Activated naive CD8-positive, alpha-beta T cell treated with anti-CD3 and anti-CD28 coated beads, Interleukin-2, amount 50 U/mL, for 24 hours (primary cell): ENCODE data around the gene CTBP2.

Experiments
- ATAC-seq: fragments of 150-1000 bp; cut with Tn5 transposase; one replicate; pipeline ENCODE4 v1.10.0; 2021
- DNase-seq: peaks from one replicate; pipeline ENCODE4 v3.0.0; 2021
- H3K27ac Mint-ChIP-seq: one replicate; pipeline ENCODE4 v1.8.0; 2021; ENCODE audit warnings: mild to moderate bottlenecking, mixed read lengths
- H3K27me3 Mint-ChIP-seq: one replicate; pipeline ENCODE4 v1.8.0; 2021; ENCODE audit warnings: mixed read lengths
- H3K36me3 Mint-ChIP-seq: one replicate; pipeline ENCODE4 v1.8.0; 2021; ENCODE audit warnings: low read depth, mixed read lengths
- H3K4me1 Mint-ChIP-seq: one replicate; pipeline ENCODE4 v1.8.0; 2021; ENCODE audit warnings: mixed read lengths
- H3K4me3 Mint-ChIP-seq: one replicate; pipeline ENCODE4 v1.8.0; 2021; ENCODE audit warnings: mild to moderate bottlenecking, moderate library complexity, mixed read lengths
- H3K9me3 Mint-ChIP-seq: one replicate; pipeline ENCODE4 v1.8.0; 2021; ENCODE audit warnings: mixed read lengths

The CTBP2 gene

DNA sequence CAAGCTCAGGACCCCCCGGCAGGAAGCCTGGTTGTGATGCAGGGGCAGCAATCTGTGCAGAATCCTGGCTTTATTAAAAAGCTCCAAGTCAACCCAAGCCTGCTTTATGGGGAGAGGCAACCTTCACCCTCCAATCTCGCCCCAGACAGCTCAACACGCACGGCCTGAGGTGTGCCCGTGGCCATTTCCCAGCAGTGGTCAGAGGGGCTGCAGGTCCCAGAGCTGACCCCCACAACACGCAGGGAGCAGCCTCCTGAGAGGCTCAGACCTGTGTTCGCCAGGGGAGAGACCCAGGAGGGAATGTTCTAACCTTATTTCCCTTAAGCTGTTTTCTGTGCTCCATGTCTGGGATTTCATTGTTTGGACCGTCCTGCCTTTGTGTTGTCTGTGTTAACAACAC lies 108.2 kb downstream of the CTBP2 start:
- H3K36me3 Mint-ChIP-seq, result no peaks in the 10 kb centered on the region
- H3K27me3 Mint-ChIP-seq, result peaks cover 42% of the 10 kb centered on the region
- peaks cover 7% of the 10 kb centered on the region for H3K4me1 Mint-ChIP-seq
- no peak overlapping the region for H3K4me3 Mint-ChIP-seq
- no peak overlapping the region for H3K27ac Mint-ChIP-seq
- DNase-seq, result no peak
- no peaks in the 10 kb centered on the region for H3K9me3 Mint-ChIP-seq
- no peak for ATAC-seq

DNA sequence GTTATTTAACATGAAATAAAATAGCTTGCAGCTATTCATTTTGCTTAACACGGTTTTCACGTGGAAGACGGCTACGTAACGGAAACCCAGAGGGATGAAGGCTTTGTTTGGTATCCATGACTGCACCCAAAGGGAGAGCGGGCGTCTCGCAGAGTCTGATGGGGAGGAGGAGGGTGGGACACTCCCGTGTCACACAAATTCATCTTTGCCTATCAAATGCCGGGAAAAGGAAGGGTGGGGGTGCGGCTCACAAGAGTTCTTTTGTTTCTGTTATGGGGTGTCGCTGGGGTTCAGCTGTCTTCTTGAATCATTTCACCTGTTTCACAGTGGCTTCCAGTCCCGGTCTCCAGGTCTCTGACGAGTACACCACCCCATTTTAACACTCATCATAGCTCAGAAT lies 110.0 kb downstream of the CTBP2 start:
- DNase-seq, result no peak
- Mint-ChIP-seq H3K27me3 (peaks cover 33% of the 10 kb centered on the region), H3K4me3 (no peak overlapping the region), H3K36me3 (no peaks in the 10 kb centered on the region), H3K27ac (no peak overlapping the region), H3K4me1 (peaks cover 3% of the 10 kb centered on the region), H3K9me3 (no peaks in the 10 kb centered on the region)
- ATAC-seq, result no peak

DNA sequence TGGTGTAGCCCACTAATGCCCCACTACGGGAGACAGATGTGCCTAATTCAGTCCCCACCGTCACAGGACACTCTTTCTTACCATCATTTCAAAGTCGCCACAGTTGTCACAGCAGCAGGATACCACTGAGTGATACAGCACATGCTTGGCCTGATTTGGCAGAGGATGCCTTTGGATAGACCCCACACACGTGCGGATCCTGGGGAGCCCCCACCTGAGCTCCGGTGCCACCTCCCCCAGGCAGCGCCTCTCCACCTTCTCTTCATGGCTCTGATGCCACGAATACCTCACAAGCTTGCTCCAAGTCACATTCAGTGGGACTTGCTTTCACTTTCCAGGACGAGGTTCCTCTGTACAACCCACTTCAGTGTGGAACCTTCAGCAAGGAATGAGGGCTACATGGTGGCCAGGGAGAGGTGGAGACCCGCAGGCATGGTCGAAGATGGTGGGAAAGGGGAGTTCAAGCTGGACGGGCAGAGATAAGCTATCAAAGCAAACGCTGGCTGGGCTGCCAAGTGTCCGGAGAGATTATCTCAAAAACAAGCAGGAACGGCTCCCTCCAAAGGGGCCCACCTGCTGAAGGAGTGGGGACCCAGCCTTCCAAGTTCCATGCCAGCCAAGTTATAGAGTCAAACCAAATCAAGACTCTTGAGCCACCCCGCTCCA lies 111.0 kb downstream of the CTBP2 start:
- peaks cover 3% of the 10 kb centered on the region for H3K4me1 Mint-ChIP-seq
- no peak for ATAC-seq
- no peak overlapping the region for H3K4me3 Mint-ChIP-seq
- no peak for DNase-seq
- no peaks in the 10 kb centered on the region for H3K36me3 Mint-ChIP-seq
- peaks cover 32% of the 10 kb centered on the region for H3K27me3 Mint-ChIP-seq
- no peaks in the 10 kb centered on the region for H3K9me3 Mint-ChIP-seq
- H3K27ac Mint-ChIP-seq, result no peak overlapping the region

DNA sequence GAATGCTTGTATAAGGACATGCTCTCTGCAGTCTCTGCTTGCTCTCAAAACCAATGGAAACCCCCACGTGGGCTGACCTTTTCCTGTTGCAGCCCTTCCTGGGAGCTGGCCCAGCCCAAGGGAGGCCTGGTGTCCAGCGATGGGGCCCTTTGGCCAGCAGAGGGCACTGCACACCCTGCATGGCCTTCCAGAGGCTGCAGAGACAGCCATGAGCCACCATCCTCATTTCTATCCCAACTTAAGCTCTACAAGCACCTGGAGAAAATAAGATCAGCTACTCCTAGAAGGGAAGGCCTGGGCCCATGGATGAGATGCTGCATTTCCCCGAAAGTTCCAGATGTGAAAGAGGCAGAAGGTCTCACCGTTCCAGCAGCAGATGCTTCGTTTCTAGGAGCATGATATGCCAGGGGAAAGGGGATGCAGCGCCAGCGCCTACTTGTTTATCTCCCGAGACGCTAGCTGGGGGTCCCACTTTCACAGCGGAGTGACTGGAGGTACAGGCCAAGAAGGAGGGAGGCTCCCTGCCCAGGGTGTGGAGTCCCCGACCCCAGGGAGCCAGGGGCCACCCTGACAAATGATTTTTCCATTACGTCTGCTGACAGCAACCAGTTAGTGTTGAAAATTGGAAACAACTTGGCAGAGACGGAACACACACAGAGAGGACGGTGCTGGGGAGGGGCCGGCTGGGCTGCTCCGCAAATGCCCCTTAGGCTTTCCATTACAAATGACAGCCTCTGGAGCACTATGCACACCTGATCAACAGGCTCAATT lies 112.1 kb downstream of the CTBP2 start:
- DNase-seq, result peak; percentile 82
- H3K4me3 Mint-ChIP-seq, result no peak overlapping the region
- peaks cover 3% of the 10 kb centered on the region for H3K4me1 Mint-ChIP-seq
- no peaks in the 10 kb centered on the region for H3K36me3 Mint-ChIP-seq
- peaks cover 27% of the 10 kb centered on the region for H3K27me3 Mint-ChIP-seq
- ATAC-seq, result peak; percentile 92
- peak overlapping the region; percentile 22 for H3K27ac Mint-ChIP-seq
- no peaks in the 10 kb centered on the region for H3K9me3 Mint-ChIP-seq

DNA sequence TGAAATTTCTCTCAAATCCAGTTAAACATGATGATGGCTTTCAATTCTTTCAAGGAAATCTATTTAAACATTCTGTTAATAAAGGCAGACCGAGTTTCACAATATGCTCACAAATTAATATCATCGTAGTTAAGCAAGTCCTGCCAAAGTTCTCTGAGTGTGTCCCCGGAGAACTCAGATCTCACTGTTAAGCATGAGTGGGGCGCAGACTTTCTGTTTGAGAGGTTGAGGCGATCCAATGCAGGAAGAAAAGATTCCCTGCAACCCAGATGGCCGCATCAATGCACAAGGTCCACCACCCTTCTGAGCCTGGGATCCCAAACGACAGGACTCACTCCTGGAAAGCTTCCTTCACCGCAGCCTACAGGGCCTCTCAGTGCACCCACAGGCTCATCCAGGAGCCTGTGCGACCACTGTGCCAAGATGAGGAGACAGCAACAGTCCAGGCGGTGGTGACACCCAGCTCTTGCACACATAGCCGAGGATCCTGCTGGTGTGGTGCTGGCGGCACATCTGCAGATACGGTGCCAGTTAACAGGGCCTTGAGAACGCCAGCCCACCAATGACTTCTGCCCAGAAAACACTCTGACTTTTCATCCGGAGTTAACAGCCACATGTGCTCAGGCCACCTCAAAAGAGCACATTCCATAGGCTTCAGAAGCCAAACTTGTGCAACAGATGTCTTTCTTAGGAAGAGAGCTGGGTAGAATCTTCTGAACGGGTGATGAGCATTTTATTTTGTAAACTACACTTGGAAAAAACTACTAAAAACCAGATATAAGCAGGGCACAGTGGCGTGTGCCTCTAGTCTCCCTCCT lies 116.3 kb downstream of the CTBP2 start:
- H3K4me3 Mint-ChIP-seq, result no peak overlapping the region
- ATAC-seq (no peak), DNase-seq (no peak)
- no peaks in the 10 kb centered on the region for H3K9me3 Mint-ChIP-seq
- no peak overlapping the region for H3K27ac Mint-ChIP-seq
- H3K27me3 Mint-ChIP-seq, result peaks cover 6% of the 10 kb centered on the region
- H3K4me1 Mint-ChIP-seq, result peaks cover 3% of the 10 kb centered on the region
- H3K36me3 Mint-ChIP-seq, result no peaks in the 10 kb centered on the region

DNA sequence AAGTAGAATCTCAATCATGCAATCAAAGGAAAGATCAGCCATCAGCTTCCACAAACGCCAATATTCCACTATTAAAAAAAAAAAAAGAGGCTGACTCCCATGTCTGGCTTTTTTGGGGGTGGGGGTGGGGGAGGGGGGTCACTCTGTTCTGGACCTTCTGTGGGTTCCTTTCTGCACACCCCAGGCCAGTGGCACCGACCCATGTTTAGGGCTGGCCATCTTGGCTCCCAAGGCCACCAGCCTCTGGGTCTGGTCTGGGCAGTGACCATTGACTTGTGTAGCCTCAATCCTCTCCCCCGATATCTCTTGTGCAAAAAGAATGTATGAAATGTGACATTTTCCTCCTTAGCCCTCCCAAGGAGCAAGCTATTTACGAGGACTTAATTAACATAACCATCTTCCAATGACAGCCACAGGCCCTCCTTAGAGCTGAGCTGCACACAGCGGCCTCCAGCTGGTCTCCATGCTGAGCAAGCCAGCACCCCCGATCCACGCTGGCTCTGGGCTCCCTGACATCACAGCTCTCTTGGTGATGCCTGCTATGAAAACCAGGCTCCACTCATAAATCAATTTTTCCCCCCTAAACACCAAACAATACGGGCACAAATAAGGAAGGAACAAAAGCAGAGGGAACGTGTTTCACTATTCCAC lies 118.4 kb downstream of the CTBP2 start:
- Mint-ChIP-seq H3K27me3 (no peaks in the 10 kb centered on the region), H3K4me3 (no peak overlapping the region), H3K36me3 (no peaks in the 10 kb centered on the region), H3K27ac (no peak overlapping the region), H3K9me3 (no peaks in the 10 kb centered on the region), H3K4me1 (no peaks in the 10 kb centered on the region)
- DNase-seq (no peak), ATAC-seq (no peak)

DNA sequence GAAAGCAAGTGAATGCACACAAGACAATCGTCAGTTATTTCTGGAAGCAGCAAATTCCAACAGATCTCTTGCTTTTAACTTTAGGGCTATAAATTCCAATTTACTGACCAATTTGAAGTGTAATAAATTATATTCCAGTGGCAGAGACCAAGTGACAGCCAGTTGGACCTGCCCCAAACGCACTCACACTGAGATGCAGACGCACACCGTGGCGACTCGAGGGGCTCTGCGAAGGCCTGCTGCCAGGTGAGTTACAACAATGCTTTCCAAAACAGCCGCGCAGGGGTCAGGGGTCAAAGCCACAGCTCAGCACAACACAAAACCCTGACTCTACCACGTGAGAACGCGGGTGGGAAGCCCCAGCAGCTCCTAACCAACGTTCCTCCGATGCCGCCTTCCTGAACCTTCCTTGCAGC lies 121.0 kb downstream of the CTBP2 start:
- no peaks in the 10 kb centered on the region for H3K9me3 Mint-ChIP-seq
- no peaks in the 10 kb centered on the region for H3K27me3 Mint-ChIP-seq
- no peaks in the 10 kb centered on the region for H3K4me1 Mint-ChIP-seq
- DNase-seq (no peak), ATAC-seq (no peak)
- no peak overlapping the region for H3K27ac Mint-ChIP-seq
- no peaks in the 10 kb centered on the region for H3K36me3 Mint-ChIP-seq
- H3K4me3 Mint-ChIP-seq, result no peak overlapping the region

DNA sequence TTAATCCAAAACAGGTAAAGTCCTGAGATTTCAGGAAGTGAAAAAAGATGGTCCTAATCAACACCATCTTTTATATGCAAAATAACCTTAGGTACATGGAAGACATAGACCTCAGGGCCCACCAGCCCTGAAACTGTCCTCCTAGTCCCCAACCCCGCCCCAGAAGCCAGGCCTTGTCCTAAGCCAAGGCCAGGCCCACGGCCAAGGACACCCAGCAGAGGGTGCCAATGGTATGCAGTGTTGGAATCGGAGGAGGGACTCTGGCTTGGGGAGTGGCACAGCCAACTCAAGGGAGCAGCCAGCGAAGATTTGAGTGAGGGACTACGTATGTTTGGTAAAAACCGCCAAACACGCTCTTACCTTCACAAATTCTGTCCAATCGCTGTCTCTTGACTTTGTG lies 121.7 kb downstream of the CTBP2 start:
- ATAC-seq (no peak), DNase-seq (no peak)
- no peak overlapping the region for H3K4me3 Mint-ChIP-seq
- H3K9me3 Mint-ChIP-seq, result no peaks in the 10 kb centered on the region
- no peaks in the 10 kb centered on the region for H3K4me1 Mint-ChIP-seq
- H3K27ac Mint-ChIP-seq, result no peak overlapping the region
- no peaks in the 10 kb centered on the region for H3K27me3 Mint-ChIP-seq
- H3K36me3 Mint-ChIP-seq, result no peaks in the 10 kb centered on the region

DNA sequence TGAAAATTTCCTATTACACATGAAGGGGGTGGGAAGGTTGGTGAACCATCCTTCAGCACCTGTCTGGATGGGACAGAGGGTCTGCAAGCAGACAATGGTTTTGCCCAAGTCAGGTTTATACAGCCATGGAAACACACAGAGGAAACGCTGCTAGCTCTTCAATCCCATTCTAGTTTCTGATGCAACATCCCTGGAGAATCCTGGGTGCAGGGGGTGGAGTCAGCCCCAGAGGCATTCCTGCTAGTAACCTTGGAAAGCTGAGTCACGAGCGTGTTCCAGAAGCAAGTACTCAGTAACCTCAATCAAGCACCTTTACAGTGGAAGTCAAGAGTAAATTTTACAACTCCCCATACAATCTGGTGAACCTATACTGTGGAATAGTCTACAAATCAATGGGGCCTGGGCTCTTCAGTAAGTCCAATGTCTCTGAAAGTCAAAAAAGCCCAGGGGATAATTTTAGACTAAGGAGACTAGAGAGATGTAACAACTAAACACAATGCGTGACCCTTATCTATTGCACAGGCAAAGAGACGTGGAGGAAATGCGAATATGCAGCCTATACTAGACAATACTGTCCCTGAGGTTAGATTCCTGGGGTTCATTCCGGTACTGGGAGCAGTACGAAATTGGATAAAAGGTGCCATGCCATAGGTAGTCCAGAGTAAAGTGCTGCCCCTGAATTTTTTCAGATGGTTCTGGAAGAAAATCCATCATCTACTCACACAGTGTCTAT lies 123.1 kb downstream of the CTBP2 start:
- DNase-seq (no peak), ATAC-seq (no peak)
- Mint-ChIP-seq H3K4me3 (no peak overlapping the region), H3K27me3 (no peaks in the 10 kb centered on the region), H3K9me3 (no peaks in the 10 kb centered on the region), H3K27ac (no peak overlapping the region), H3K36me3 (no peaks in the 10 kb centered on the region), H3K4me1 (no peaks in the 10 kb centered on the region)

DNA sequence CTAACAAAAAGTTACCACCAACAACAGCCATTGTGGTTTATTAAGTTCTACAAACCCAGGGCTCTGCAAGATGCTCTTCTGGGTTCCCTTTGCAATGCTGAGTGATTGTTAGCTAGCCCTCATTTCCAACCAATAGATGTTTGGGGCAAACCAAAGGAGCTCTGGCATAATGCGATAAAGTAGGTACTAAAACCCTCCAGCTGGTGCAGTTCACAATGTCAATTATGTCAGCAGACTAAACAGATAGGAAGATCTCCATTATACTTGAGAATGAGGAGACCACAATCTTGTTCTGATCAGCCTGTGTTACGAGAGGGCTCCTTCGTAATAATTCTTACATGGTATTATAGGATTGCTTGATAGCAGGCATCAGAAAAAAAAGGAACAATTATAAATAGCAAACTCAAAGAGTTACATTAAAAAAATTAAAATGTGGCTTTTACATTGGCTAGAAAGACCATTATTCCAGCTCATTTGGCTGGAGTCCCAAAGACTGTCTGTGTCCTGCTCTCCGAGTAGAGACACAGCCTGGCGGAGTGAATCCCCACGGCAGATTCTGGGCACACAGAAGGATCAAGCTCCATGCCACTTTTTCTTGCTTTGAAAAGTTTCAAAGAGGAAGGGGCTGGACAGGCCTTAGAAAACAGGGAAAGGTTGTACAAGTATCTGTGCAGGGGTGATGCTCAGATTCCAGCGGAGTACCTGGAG lies 124.6 kb downstream of the CTBP2 start:
- no peak overlapping the region for H3K27ac Mint-ChIP-seq
- H3K36me3 Mint-ChIP-seq, result no peaks in the 10 kb centered on the region

DNA sequence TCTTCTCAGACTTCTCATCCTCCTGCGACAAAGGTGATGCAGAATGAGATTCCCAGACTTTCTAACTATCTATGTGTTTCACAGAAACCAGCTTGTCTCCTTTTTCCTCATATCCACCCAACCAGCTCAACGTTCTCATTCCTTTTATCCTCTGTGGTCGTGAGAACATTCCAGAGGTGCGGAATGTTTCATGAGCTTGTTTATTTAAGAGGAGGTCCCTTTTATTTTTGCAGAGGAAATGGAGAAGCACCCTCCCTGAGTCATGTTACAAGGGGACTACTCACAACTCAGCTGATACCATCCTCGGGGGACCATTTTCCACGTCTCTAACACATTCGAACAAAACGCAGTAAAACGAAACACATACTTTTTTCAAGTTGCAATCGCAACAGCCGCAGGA lies 125.2 kb downstream of the CTBP2 start:
- Mint-ChIP-seq H3K27ac (no peak overlapping the region), H3K27me3 (no peaks in the 10 kb centered on the region), H3K4me3 (no peak overlapping the region), H3K9me3 (no peaks in the 10 kb centered on the region), H3K4me1 (no peaks in the 10 kb centered on the region), H3K36me3 (no peaks in the 10 kb centered on the region)
- ATAC-seq, result no peak
- DNase-seq, result no peak

More for the DNA sequence above, 124.6 kb downstream of the CTBP2 start:
- ATAC-seq (no peak), DNase-seq (no peak)
- no peaks in the 10 kb centered on the region for H3K27me3 Mint-ChIP-seq
- no peaks in the 10 kb centered on the region for H3K9me3 Mint-ChIP-seq
- no peaks in the 10 kb centered on the region for H3K4me1 Mint-ChIP-seq
- no peak overlapping the region for H3K4me3 Mint-ChIP-seq

DNA sequence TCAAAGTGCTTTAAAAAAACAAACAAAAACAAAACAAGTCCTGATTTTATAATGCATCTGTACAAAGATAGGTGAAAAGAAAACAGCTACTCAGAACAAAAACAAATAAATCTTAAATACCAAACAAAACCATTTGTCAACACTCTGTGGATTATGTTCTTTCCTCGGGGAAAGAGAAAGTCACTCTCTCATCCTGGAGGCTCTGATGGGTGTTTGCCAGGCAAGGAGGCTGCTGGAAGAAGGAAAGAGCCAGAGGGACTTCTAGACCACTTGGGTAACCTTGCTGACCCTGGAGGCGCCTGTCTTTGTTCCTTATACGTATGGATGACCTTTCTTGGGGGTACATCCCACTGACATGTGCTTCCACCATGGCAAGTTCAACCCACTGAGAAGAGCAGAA lies 125.7 kb downstream of the CTBP2 start:
- Mint-ChIP-seq H3K9me3 (no peaks in the 10 kb centered on the region), H3K27me3 (no peaks in the 10 kb centered on the region), H3K4me3 (no peak overlapping the region), H3K36me3 (no peaks in the 10 kb centered on the region), H3K27ac (no peak overlapping the region), H3K4me1 (no peaks in the 10 kb centered on the region)
- DNase-seq (no peak), ATAC-seq (no peak)

DNA sequence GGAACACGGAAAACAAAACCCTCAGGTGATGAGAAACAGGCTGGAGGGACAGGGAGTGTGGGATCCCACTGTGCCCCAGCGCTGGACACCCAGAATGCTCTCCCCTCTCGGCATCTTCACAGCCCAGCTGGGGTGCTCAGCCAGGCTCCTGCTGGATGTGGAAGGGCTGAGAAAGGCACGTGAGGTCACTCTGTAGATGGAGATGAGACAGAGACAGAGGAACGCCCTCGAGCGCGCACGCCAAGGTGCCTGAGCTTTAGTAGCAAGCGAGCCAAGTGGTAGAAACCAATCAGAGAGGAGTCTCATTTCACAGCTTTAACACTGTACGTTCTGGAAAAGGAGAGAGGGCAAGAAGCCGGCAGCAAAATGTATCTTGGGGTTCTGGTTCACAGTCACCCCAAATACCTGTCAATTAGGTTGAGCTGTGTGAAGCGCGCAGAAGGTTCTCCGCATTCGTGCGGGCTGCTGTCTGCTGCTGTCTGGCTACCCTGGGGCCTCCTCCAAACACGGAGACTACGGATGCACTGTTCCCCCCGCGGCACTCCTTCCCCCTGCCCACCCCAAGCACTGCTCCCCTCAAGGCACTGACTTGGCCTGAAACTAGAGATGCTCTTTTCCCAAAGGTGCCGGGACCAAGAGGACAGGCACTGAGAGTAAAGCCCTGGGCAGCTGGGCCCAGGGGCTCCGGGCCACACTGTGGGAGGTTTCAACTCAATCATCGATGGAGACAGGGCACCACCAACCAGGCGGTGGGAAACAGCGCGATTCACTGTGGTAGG lies 127.0 kb downstream of the CTBP2 start:
- ATAC-seq (no peak), DNase-seq (no peak)
- no peaks in the 10 kb centered on the region for H3K4me1 Mint-ChIP-seq
- H3K4me3 Mint-ChIP-seq, result no peak overlapping the region
- H3K36me3 Mint-ChIP-seq, result no peaks in the 10 kb centered on the region
- no peaks in the 10 kb centered on the region for H3K27me3 Mint-ChIP-seq
- H3K9me3 Mint-ChIP-seq, result no peaks in the 10 kb centered on the region
- no peak overlapping the region for H3K27ac Mint-ChIP-seq
